Transverse colon (tissue), 4 donors: ENCODE data around the gene PPP1R13B.

Experiments
- EP300 ChIP-seq: sonication (generic); formaldehyde crosslinking; IDR thresholded peaks from one replicate; pipeline ENCODE4 v1.6.1; 2017; ENCODE audit warnings: antibody characterized with exemption, low read depth
- POLR2A ChIP-seq: fragments of 450-650 bp; IDR thresholded peaks from one replicate; pipeline ENCODE4 v1.6.1; 2016; ENCODE audit warnings: antibody characterized with exemption, mild to moderate bottlenecking, moderate library complexity
- POLR2AphosphoS5 ChIP-seq, 3 donors: sonication (generic); formaldehyde crosslinking; IDR thresholded peaks; one replicate each; pipeline ENCODE4 v1.6.1; 2016; ENCODE audit warnings: antibody characterized with exemption in 3 of 3
- TF ChIP-seq, protein P1 (sequence below), 5 experiments: fragments of 200-600 bp in 3 of 5; fragments of 450-650 bp in 2 of 5; sonication (generic) in 3 of 5; IDR thresholded peaks; 1 replicate in 2 of 5; 2 replicates in 3 of 5; pipeline ENCODE4 v1.5.1; 2016 to 2017; ENCODE audit warnings: antibody characterized with exemption in 5 of 5, inconsistent platforms in 3 of 5, mild to moderate bottlenecking in 2 of 5, moderate library complexity in 1 of 5

DNA sequence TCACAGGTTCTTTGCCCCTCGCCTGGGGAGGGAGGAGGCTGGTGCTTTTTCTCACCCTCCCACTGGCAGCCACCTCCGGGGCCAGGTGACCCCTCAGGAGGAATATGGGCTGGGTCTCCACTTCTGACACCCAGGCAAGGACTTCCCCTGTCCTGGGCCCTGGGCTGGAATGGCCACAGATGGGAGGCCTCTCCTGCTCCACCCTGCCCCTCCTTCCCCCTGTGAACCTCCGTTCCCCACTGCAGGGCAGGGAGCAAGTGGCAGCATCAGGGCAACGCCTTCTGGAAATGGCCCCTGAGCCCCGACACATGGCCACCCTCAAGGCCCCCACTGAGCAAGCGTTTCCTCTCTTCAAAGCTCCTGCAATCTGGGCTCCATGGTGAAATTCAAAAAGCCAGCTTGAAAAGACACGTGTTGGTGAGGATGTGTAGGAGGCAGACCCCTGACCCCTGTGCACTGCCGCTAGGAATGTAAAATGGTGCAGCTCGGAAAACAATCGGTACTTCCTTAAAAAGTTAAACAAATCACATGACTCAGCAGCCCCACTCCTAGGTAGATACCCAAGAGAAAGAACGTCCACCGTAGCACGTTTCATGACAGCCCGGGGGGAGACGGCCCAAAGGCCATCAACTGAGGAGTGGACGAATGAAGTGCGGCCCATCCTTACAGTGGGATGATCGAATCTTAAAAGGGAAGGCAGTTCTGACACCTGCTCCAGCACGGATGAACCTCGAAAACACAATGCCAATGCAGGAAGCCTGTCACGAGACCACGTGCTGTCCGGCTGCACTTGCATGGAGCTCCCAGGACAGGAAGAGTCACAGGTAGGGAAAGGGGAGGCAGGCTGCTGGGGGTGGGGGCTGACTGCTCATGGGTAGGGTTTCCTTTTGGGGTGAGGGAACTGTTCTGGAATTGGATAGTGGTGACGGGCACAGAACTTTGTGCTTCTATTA lies 143.7 kb downstream of the PPP1R13B start:
- TF ChIP-seq, protein P1, sequence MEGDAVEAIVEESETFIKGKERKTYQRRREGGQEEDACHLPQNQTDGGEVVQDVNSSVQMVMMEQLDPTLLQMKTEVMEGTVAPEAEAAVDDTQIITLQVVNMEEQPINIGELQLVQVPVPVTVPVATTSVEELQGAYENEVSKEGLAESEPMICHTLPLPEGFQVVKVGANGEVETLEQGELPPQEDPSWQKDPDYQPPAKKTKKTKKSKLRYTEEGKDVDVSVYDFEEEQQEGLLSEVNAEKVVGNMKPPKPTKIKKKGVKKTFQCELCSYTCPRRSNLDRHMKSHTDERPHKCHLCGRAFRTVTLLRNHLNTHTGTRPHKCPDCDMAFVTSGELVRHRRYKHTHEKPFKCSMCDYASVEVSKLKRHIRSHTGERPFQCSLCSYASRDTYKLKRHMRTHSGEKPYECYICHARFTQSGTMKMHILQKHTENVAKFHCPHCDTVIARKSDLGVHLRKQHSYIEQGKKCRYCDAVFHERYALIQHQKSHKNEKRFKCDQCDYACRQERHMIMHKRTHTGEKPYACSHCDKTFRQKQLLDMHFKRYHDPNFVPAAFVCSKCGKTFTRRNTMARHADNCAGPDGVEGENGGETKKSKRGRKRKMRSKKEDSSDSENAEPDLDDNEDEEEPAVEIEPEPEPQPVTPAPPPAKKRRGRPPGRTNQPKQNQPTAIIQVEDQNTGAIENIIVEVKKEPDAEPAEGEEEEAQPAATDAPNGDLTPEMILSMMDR (IDR thresholded peaks at IDR 0.05) = no peak
- TF ChIP-seq POLR2A (no peak), EP300 (no peak), POLR2AphosphoS5 (IDR thresholded peaks at IDR 0.05) (no peak)
